Breast epithelium (tissue), 4 donors: ENCODE results near the gene EYA3. TPM values are rescaled to one million over a fixed set of nuclear protein-coding genes. Genes with fewer than 3 reads are reported as not detected.

ENCODE experiments used
- DNase-seq, 2 donors: peaks; one replicate each; pipeline ENCODE4 v3.0.0-alpha.2; 2019; ENCODE audit warnings: low spot score in 2 of 2
- H3K27ac ChIP-seq, 2 donors: fragments of 200-600 bp; sonication (generic) in 1 of 2; one replicate each; pipeline ENCODE4 v1.5.1; 2016 to 2019; ENCODE audit warnings: mild to moderate bottlenecking in 1 of 2
- H3K27me3 ChIP-seq, 2 donors: fragments of 200-600 bp; sonication (generic) in 1 of 2; one replicate each; pipeline versions ENCODE4 v1.5.1 to v1.6.0; 2017 to 2019; ENCODE audit warnings: control low read depth in 1 of 2, mild to moderate bottlenecking in 1 of 2
- H3K36me3 ChIP-seq: fragments of 200-600 bp; one replicate; pipeline ENCODE4 v1.5.1; 2019
- H3K4me1 ChIP-seq, 2 donors: fragments of 200-600 bp; sonication (generic); one replicate each; pipeline ENCODE4 v1.5.1; 2016 to 2019; ENCODE audit warnings: control low read depth in 1 of 2
- H3K4me3 ChIP-seq, 3 donors: fragments of 200-600 bp; sonication (generic); 1 replicate in 2 of 3; 2 replicates in 1 of 3; pipeline ENCODE4 v1.5.1; 2016 to 2019; ENCODE audit warnings: mild to moderate bottlenecking in 3 of 3, moderate library complexity in 2 of 3
- H3K9me3 ChIP-seq, 2 donors: fragments of 200-600 bp; sonication (generic) in 1 of 2; one replicate each; pipeline ENCODE4 v1.5.1; 2016 to 2019; ENCODE audit warnings: control low read depth in 1 of 2
- CTCF ChIP-seq, 3 donors: fragments of 450-650 bp; IDR thresholded peaks; one replicate each; pipeline ENCODE4 v1.5.1; 2016 to 2017; ENCODE audit warnings: antibody characterized with exemption in 3 of 3, mild to moderate bottlenecking in 3 of 3, moderate library complexity in 3 of 3
- POLR2A ChIP-seq: fragments of 450-650 bp; IDR thresholded peaks from one replicate; pipeline ENCODE4 v1.6.1; 2016; ENCODE audit warnings: antibody characterized with exemption, mild to moderate bottlenecking, moderate library complexity
- POLR2AphosphoS5 ChIP-seq, 3 donors: sonication (generic); formaldehyde crosslinking; IDR thresholded peaks; one replicate each; pipeline ENCODE4 v1.6.1; 2017; ENCODE audit warnings: antibody characterized with exemption in 3 of 3
- intact Hi-C: fragments of 100-400 bp; cut with DNase I; formaldehyde crosslinking; loops from one replicate; pipeline ENCODE4 v1.15.1; 2023; ENCODE audit warnings: low total_unique reads
- total RNA-seq, 3 donors: library from RNA; depleted of rRNA; stranded (reverse); fragments of >200 nt; gene quantifications; one replicate each; pipeline ENCODE4 v1.1.0, GENCODE V29; 2016

EYA3 gene
- total RNA-seq, 3 donors from 2014 or later = 12.2 to 22.6 (median 18.1) TPM

- Histone ChIP-seq H3K9me3 (no peaks in the 10 kb centered on the region), H3K36me3 (no peaks in the 10 kb centered on the region), H3K27me3 (no peaks in the 10 kb centered on the region), H3K27ac (no peak overlapping the region), H3K4me1 (no peaks in the 10 kb centered on the region), H3K4me3 (no peak overlapping the region)
- TF ChIP-seq CTCF (IDR thresholded peaks at IDR 0.05) (no peak), POLR2AphosphoS5 (IDR thresholded peaks at IDR 0.05) (no peak), POLR2A (no peak)
- intact Hi-C loops = loop anchor here (10.0 kb wide), 1 partner anchor 86 kb away; no protein-coding TSS in a partner anchor
- no peak for DNase-seq
Measured at GRCh38 chr1:28118640-28119307, 30.4 kb upstream of the EYA3 start.

GRCh38 chr1:28115267-28115666, 26.9 kb upstream of the EYA3 start:
- no peak for DNase-seq
- TF ChIP-seq CTCF (IDR thresholded peaks at IDR 0.05) (no peak), POLR2AphosphoS5 (IDR thresholded peaks at IDR 0.05) (no peak), POLR2A (no peak)

GRCh38 chr1:28114844-28115243, 26.4 kb upstream of the EYA3 start:
- intact Hi-C loops = loop anchor here (10.0 kb wide), 1 partner anchor 90 kb away; no protein-coding TSS in a partner anchor
- Histone ChIP-seq H3K27me3 (no peaks in the 10 kb centered on the region), H3K36me3 (no peaks in the 10 kb centered on the region), H3K4me3 (no peak overlapping the region), H3K27ac (no peak overlapping the region), H3K4me1 (no peaks in the 10 kb centered on the region), H3K9me3 (no peaks in the 10 kb centered on the region)
- TF ChIP-seq CTCF (IDR thresholded peaks at IDR 0.05) (no peak), POLR2AphosphoS5 (IDR thresholded peaks at IDR 0.05) (no peak), POLR2A (no peak)
- DNase-seq = no peak

More at GRCh38 chr1:28115267-28115666, 26.9 kb upstream of the EYA3 start:
- H3K27me3 ChIP-seq = no peaks in the 10 kb centered on the region
- H3K27ac ChIP-seq = no peak overlapping the region
- no peaks in the 10 kb centered on the region for H3K9me3 ChIP-seq
- no peaks in the 10 kb centered on the region for H3K36me3 ChIP-seq
- intact Hi-C loops = loop anchor here (10.0 kb wide), 1 partner anchor 90 kb away; no protein-coding TSS in a partner anchor
- H3K4me1 ChIP-seq = no peaks in the 10 kb centered on the region
- H3K4me3 ChIP-seq = no peak overlapping the region

- DNase-seq = no peak
- no peaks in the 10 kb centered on the region for H3K4me1 ChIP-seq
- no peak overlapping the region for H3K4me3 ChIP-seq
- TF ChIP-seq CTCF (IDR thresholded peaks at IDR 0.05) = no peak
- no peak for TF ChIP-seq POLR2AphosphoS5 (IDR thresholded peaks at IDR 0.05)
- no peak for TF ChIP-seq POLR2A
- intact Hi-C loops = loop anchor here (10.0 kb wide), 1 partner anchor 92 kb away; no protein-coding TSS in a partner anchor
- H3K36me3 ChIP-seq = no peaks in the 10 kb centered on the region
- no peaks in the 10 kb centered on the region for H3K9me3 ChIP-seq
- no peaks in the 10 kb centered on the region for H3K27me3 ChIP-seq
- no peak overlapping the region for H3K27ac ChIP-seq
Measured at GRCh38 chr1:28113242-28113572, 24.8 kb upstream of the EYA3 start.

GRCh38 chr1:28112388-28113241, 24.2 kb upstream of the EYA3 start:
- H3K27me3 ChIP-seq = no peaks in the 10 kb centered on the region
- no peaks in the 10 kb centered on the region for H3K4me1 ChIP-seq
- H3K4me3 ChIP-seq = no peak overlapping the region
- no peak overlapping the region for H3K27ac ChIP-seq
- no peak for TF ChIP-seq POLR2AphosphoS5 (IDR thresholded peaks at IDR 0.05)
- TF ChIP-seq CTCF (IDR thresholded peaks at IDR 0.05) = no peak
- no peak for TF ChIP-seq POLR2A
- no peaks in the 10 kb centered on the region for H3K36me3 ChIP-seq
- no peak for DNase-seq
- H3K9me3 ChIP-seq = no peaks in the 10 kb centered on the region
- intact Hi-C loops = loop anchor here (10.0 kb wide), 1 partner anchor 92 kb away; no protein-coding TSS in a partner anchor
